ENCODE results near the gene TMED7. TPM values are rescaled to one million over a fixed set of nuclear protein-coding genes. Genes with fewer than 3 reads are reported as not detected.
A peak's percentile ranks its signal among the peaks of the same experiment; 100 is the strongest.

Gene TMED7
- total and polyA plus RNA-seq, 2 of the 13 experiments (the other 11 are each of a cell fraction or from before 2014, with no cell fraction given), result 58.0 to 113 TPM

- TF ChIP-seq KLF6 (CRISPR knock-in tag; IDR thresholded peaks at IDR 0.05) (0 out of 2 replicates have a peak, but pooled peaks have one; percentile 36), LCORL (IDR thresholded peaks at IDR 0.05) (no peak), LCORL (CRISPR knock-in tag; IDR thresholded peaks at IDR 0.05) (0 out of 2 replicates have a peak, but pooled peaks have one; percentile 30), RFXAP (CRISPR knock-in tag; IDR thresholded peaks at IDR 0.05; ENCODE audit: borderline replicate concordance) (no peak), RBM39 (IDR thresholded peaks at IDR 0.05; ENCODE audit: low read depth, low read length, poor library complexity, severe bottlenecking) (no peak), NFRKB (IDR thresholded peaks at IDR 0.05) (no peak), DBP (CRISPR knock-in tag; IDR thresholded peaks at IDR 0.05; ENCODE audit: not compliant biosample characterization) (no peak), PRDM15 (CRISPR knock-in tag; IDR thresholded peaks at IDR 0.05) (no peak), EED (CRISPR knock-in tag; IDR thresholded peaks at IDR 0.05) (no peak), KMT2B (CRISPR knock-in tag; IDR thresholded peaks at IDR 0.05) (peak; percentile 49; the same call in 1 of the 2 replicates), ZNF687 (CRISPR knock-in tag; IDR thresholded peaks at IDR 0.05) (no peak), ZNF598 (CRISPR knock-in tag; IDR thresholded peaks at IDR 0.05; ENCODE audit: borderline replicate concordance) (no peak), ZNF354B (CRISPR knock-in tag; IDR thresholded peaks at IDR 0.05) (no peak), ZNF296 (CRISPR knock-in tag; conservative IDR thresholded peaks at IDR 0.05) (no peak)
- TF ChIP-seq, protein P1, sequence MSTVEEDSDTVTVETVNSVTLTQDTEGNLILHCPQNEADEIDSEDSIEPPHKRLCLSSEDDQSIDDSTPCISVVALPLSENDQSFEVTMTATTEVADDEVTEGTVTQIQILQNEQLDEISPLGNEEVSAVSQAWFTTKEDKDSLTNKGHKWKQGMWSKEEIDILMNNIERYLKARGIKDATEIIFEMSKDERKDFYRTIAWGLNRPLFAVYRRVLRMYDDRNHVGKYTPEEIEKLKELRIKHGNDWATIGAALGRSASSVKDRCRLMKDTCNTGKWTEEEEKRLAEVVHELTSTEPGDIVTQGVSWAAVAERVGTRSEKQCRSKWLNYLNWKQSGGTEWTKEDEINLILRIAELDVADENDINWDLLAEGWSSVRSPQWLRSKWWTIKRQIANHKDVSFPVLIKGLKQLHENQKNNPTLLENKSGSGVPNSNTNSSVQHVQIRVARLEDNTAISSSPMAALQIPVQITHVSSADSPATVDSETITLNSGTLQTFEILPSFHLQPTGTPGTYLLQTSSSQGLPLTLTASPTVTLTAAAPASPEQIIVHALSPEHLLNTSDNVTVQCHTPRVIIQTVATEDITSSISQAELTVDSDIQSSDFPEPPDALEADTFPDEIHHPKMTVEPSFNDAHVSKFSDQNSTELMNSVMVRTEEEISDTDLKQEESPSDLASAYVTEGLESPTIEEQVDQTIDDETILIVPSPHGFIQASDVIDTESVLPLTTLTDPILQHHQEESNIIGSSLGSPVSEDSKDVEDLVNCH (CRISPR knock-in tag; IDR thresholded peaks at IDR 0.05), result no peak
- TF ChIP-seq, protein P2, sequence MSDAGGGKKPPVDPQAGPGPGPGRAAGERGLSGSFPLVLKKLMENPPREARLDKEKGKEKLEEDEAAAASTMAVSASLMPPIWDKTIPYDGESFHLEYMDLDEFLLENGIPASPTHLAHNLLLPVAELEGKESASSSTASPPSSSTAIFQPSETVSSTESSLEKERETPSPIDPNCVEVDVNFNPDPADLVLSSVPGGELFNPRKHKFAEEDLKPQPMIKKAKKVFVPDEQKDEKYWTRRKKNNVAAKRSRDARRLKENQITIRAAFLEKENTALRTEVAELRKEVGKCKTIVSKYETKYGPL (CRISPR knock-in tag; IDR thresholded peaks at IDR 0.05), result no peak
Observed at GRCh38 chr5:115634343-115635132, 8.7 kb upstream of the TMED7 start (continued).

Data from HepG2 (cell line).